ENCODE data around the gene ZNF451.

Gene ZNF451

GRCh38 chr6:57123111-57123510 is 33.1 kb downstream of the ZNF451 start:
- no peak overlapping the region for H3K4me3 ChIP-seq (ENCODE audit: low read depth, low read length)
- TF ChIP-seq, protein P1, sequence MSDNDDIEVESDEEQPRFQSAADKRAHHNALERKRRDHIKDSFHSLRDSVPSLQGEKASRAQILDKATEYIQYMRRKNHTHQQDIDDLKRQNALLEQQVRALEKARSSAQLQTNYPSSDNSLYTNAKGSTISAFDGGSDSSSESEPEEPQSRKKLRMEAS (IDR thresholded peaks at IDR 0.05; ENCODE audit: low read depth, low read length): no peak
- TF ChIP-seq POLR2A (IDR thresholded peaks at IDR 0.05; ENCODE audit: extremely low read depth, insufficient read length): no peak
- no peak for TF ChIP-seq MYC (IDR thresholded peaks at IDR 0.05; ENCODE audit: low read depth, low read length)
- no peak for TF ChIP-seq CTCF (IDR thresholded peaks at IDR 0.05; ENCODE audit: low read depth, low read length)
- no peak for DNase-seq (ENCODE audit: low read depth)

DNA sequence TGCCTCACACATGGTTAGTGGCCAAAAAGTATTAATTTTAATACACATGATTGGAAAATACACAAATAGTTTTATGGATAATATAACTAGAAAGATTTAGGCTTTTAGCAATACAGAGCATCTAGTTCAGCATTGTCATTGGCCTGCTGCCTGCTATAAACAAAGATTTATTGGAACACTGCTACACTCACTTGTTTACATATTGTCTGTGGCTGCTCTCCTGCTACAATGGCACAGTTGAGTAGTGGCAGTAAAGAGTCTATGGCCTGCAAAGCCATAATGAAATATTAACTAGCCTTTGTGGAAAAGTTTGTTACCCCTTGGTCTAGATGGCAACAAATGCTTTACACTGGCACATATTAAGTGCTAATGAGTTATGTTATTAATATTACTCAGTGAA is 37.8 kb downstream of the ZNF451 start:
- DNase-seq (ENCODE audit: low read depth): no peak
- no peak for TF ChIP-seq POLR2A (IDR thresholded peaks at IDR 0.05; ENCODE audit: extremely low read depth, insufficient read length)
- TF ChIP-seq, protein P1 (IDR thresholded peaks at IDR 0.05; ENCODE audit: low read depth, low read length): no peak
- TF ChIP-seq CTCF (IDR thresholded peaks at IDR 0.05; ENCODE audit: low read depth, low read length): no peak
- TF ChIP-seq MYC (IDR thresholded peaks at IDR 0.05; ENCODE audit: low read depth, low read length): no peak
- H3K4me3 ChIP-seq (ENCODE audit: low read depth, low read length): no peak overlapping the region

GRCh38 chr6:57130661-57131177 is 40.7 kb downstream of the ZNF451 start:
- TF ChIP-seq MYC (IDR thresholded peaks at IDR 0.05; ENCODE audit: low read depth, low read length) (no peak), CTCF (IDR thresholded peaks at IDR 0.05; ENCODE audit: low read depth, low read length) (no peak), POLR2A (IDR thresholded peaks at IDR 0.05; ENCODE audit: extremely low read depth, insufficient read length) (no peak)
- TF ChIP-seq, protein P1 (IDR thresholded peaks at IDR 0.05; ENCODE audit: low read depth, low read length): no peak
- no peak overlapping the region for H3K4me3 ChIP-seq (ENCODE audit: low read depth, low read length)
- DNase-seq (ENCODE audit: low read depth): no peak

DNA sequence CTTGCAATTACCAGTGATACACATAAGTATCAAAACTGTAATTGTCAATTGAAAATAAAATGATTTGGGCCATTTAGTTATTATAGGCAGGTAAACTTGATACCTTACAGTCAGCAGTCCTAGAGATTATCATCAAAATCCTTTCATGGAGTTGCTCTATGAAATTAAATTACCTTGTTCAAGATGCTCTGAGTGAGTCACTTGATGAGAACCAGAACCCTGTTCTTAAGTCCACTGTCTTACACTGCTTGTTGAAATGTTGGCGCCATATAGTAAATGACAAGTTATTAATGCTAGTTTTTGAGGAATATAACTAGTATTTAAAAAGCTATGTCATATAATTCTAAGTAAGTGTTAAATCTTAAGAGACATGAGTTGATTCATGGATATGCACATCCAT is 45.0 kb downstream of the ZNF451 start:
- TF ChIP-seq POLR2A (IDR thresholded peaks at IDR 0.05; ENCODE audit: extremely low read depth, insufficient read length): no peak
- TF ChIP-seq, protein P1 (IDR thresholded peaks at IDR 0.05; ENCODE audit: low read depth, low read length): no peak
- TF ChIP-seq MYC (IDR thresholded peaks at IDR 0.05; ENCODE audit: low read depth, low read length): no peak
- no peak for TF ChIP-seq CTCF (IDR thresholded peaks at IDR 0.05; ENCODE audit: low read depth, low read length)
- no peak for DNase-seq (ENCODE audit: low read depth)
- H3K4me3 ChIP-seq (ENCODE audit: low read depth, low read length): no peak overlapping the region

- DNase-seq (ENCODE audit: low read depth): no peak
- TF ChIP-seq POLR2A (IDR thresholded peaks at IDR 0.05; ENCODE audit: extremely low read depth, insufficient read length) (no peak), MYC (IDR thresholded peaks at IDR 0.05; ENCODE audit: low read depth, low read length) (no peak), CTCF (IDR thresholded peaks at IDR 0.05; ENCODE audit: low read depth, low read length) (no peak)
- TF ChIP-seq, protein P1 (IDR thresholded peaks at IDR 0.05; ENCODE audit: low read depth, low read length): no peak
Measured at GRCh38 chr6:57135885-57136284, 45.9 kb downstream of the ZNF451 start.

More at GRCh38 chr6:57135885-57136284, 45.9 kb downstream of the ZNF451 start:
- no peak overlapping the region for H3K4me3 ChIP-seq (ENCODE audit: low read depth, low read length)

All from NB4 (cell line).